ENCODE measurements around the gene VPS4B. TPM values are rescaled to one million over a fixed set of nuclear protein-coding genes. Genes with fewer than 3 reads are reported as not detected.

Gene VPS4B
- total RNA-seq, 1 experiment from 2014 or later, result 60.2 TPM

GRCh38 chr18:63410792-63411191 lies 11.5 kb downstream of the VPS4B start:
- no peak overlapping the region for H3T11ph ChIP-seq (ENCODE audit: low read length)
- H2BK12ac ChIP-seq (ENCODE audit: insufficient read length, low read depth, low read length), result no peak overlapping the region
- no peak for DNase-seq
- Mint-ChIP-seq H3K36me3 (ENCODE audit: insufficient read depth in 1 of 3, low read depth in 3 of 3) (peaks cover 17 to 62% (median 41%) of the 10 kb centered on the region in 3 experiments; a peak in 6 of 7 replicates), H3K27ac (no peak overlapping the region), H3K9me3 (no peaks in the 10 kb centered on the region), H3K4me3 (no peak overlapping the region), H3K4me1 (peaks cover 9 to 12% of the 10 kb centered on the region in 2 experiments), H3K27me3 (ENCODE audit: low read depth) (no peaks in the 10 kb centered on the region)
- H3K14ac ChIP-seq (ENCODE audit: insufficient read depth, low read length), result no peak overlapping the region
- no peak overlapping the region for H3K18ac ChIP-seq (ENCODE audit: insufficient read length, low read depth, low read length)
- H3K56ac ChIP-seq (ENCODE audit: insufficient read length, low read depth, low read length), result no peak overlapping the region
- peaks cover 3% of the 10 kb centered on the region for H3K79me1 ChIP-seq (ENCODE audit: insufficient read depth, low read depth, low read length, poor library complexity, severe bottlenecking)
- no peaks in the 10 kb centered on the region for H3K9me3 ChIP-seq (ENCODE audit: control insufficient read depth, low read depth, low read length)
- H3K79me2 ChIP-seq (ENCODE audit: insufficient read depth, low read length), result no peaks in the 10 kb centered on the region
- no peak overlapping the region for H2BK15ac ChIP-seq (ENCODE audit: low read depth, low read length)
- H2BK20ac ChIP-seq (ENCODE audit: low read depth, low read length, poor library complexity, severe bottlenecking), result no peak overlapping the region
- no peak for TF ChIP-seq CTCF (conservative IDR thresholded peaks at IDR 0.05)
- H2AK5ac ChIP-seq (ENCODE audit: insufficient read length, low read length), result no peak overlapping the region
- H3K4ac ChIP-seq (ENCODE audit: low read depth, low read length), result no peak overlapping the region
- no peaks in the 10 kb centered on the region for H3K23me2 ChIP-seq (ENCODE audit: insufficient read length, low read depth, low read length, poor library complexity, severe bottlenecking)
- no peak overlapping the region for H2BK120ac ChIP-seq (ENCODE audit: low read depth, low read length, poor library complexity, severe bottlenecking)
- WGBS (ENCODE audit: extremely low coverage, insufficient read length, low lambda C conversion rate), result no CpG with 5 or more reads among the region's 4 CpGs
- no peak overlapping the region for H3K9ac ChIP-seq (ENCODE audit: extremely low read depth, insufficient read length, low read length)
- no peak overlapping the region for H3K23ac ChIP-seq (ENCODE audit: insufficient read length, low read depth, low read length)
- H4K8ac ChIP-seq (replicated peaks; ENCODE audit: insufficient read length, low read depth, low read length), result no peak overlapping the region
- no peak overlapping the region for H3K27ac ChIP-seq (ENCODE audit: insufficient read length, low read depth, low read length)
- no peak overlapping the region for H2AFZ ChIP-seq (ENCODE audit: low read length)
- H2BK5ac ChIP-seq (ENCODE audit: insufficient read length, low read length), result no peak overlapping the region
- H4K20me1 ChIP-seq (ENCODE audit: control insufficient read depth, insufficient read depth, insufficient read length), result no peaks in the 10 kb centered on the region
- no peak overlapping the region for H3K4me2 ChIP-seq (ENCODE audit: insufficient read depth, insufficient read length, low read length)
- H4K5ac ChIP-seq (ENCODE audit: insufficient read length, low read depth, low read length), result no peak overlapping the region
- no peak overlapping the region for H4K91ac ChIP-seq (ENCODE audit: insufficient read length, low read depth, low read length)
- no peaks in the 10 kb centered on the region for H3K27me3 ChIP-seq (ENCODE audit: insufficient read depth, low read length)
- no peaks in the 10 kb centered on the region for H3K4me1 ChIP-seq (ENCODE audit: insufficient read depth, low read length)

Measured in H9 (cell line).